NCI-H1436 (cell line): ENCODE measurements around the gene PRSS8.
"Not testable (repeated sequence)": the region's sequence is repeated elsewhere in the genome, so short reads cannot be mapped to it uniquely, and the experiment has no call there.

Source experiments
- DNase-seq: peaks from one replicate; lab custom pipeline; 2025; lab: John Stamatoyannopoulos, UW

Gene PRSS8

DNA sequence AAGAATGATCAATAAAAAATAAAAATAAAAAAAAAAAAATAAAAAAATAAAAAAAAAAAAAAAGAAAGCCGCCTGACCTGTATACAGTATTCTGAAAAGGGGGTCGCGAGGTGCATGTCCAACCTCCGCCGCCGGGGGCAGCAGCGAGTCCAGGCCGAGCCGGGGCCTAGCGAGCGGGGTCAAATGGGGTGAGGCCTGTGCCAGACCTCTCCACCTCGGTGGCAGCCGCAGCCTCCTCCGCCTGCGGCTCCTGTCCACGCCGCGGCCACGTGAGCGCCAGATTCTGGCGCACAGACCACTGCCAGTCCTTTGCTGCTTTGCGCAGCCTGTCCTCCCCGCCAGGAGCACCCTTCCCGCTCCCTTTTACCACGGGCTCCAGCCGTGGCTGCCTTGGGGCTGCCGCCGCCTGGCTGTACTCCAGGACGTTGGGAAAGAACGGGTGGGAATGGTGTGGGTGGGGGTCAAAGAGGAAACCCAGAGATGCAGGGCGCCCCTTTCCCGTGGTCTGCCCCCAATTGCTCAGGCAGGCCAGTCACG lies 29.8 kb downstream of the PRSS8 start:
- DNase-seq, result no peak

GRCh38 chr16:31100876-31101641 lies 34.5 kb downstream of the PRSS8 start:
- not testable (repeated sequence) for DNase-seq

GRCh38 chr16:31099860-31100638 lies 35.5 kb downstream of the PRSS8 start:
- DNase-seq, result no peak

DNA sequence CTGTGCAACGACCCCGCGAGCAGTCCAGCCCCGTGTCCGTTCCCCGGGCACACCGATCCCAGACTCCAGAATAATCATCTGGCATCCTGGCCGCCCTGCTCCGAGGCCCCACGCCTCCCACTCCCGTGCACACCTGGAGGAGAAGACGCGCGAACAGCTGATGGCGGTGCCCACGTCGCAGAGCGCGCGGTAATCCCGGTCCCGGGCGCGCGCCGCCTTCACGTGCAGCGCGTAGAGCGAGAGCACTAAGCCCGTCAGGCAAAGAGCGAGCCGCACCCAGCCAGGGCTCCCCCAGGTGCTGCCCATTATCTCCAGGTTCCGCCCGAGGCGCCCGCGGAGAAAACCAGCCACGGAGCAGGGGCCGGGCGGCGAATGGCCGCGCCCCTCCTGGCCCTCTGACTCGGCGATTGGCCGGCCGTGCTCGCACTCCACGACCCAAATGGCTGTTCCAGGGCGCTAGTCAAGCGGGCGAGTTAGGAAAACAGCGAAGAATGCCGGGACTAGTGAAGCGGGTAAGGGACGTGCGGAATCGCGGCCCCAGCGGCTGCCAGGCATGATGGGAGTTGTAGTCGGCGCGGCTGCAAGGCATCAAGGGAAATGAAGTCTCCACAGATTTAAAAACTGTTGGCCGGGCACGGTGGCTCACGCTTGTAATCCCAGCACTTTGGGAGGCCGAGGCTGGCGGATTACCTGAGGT lies 41.0 kb downstream of the PRSS8 start, which contains the start of gene VKORC1:
Gene VKORC1 (minus strand): TSS at position 374 of the 697 bp plus-strand sequence. CDS start 68 bp downstream, at position 306.
- DNase-seq, result peak; percentile 94

DNA sequence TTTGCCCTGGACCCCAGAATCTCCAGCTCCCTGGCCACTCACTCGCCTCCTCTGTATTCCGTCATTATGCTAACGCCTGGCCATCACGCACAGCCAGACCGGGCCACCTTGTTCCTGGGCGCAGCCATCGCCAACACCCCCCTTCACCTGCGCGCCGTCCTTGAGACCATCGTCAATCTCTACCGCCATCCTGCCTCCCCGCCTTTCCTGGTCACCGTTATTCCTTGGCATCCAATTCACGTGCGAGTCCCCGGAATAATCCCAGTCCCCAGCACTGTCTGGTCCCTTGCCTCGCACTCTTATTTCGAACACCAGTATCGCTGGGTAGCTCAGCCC lies 41.5 kb downstream of the PRSS8 start:
- no peak for DNase-seq

- DNase-seq, result no peak
These were observed 42.3 kb downstream of the PRSS8 start for GRCh38 chr16:31093132-31093703.

DNA sequence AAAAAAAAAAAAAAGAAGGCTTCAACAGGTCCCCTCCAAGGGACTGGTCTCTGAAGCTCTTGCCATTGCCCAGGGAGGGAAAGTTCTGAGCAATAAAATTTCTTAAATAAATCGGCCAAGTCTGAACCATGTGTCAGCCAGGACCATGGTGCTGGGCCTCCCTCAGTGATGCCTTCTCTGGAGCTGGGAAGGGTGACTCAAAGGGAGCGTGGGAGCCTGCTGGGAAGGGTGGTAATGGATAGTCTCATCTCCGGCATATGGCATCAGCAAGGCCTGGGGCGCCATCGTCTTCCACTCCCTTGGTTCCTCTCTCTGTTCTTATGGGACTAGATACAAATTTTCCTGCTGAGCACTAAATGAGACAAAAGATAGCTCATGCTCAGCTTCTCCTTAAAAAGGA lies 43.2 kb downstream of the PRSS8 start:
- no peak for DNase-seq

- DNase-seq, result no peak
These were observed 45.0 kb downstream of the PRSS8 start for GRCh38 chr16:31090540-31090939.

GRCh38 chr16:31089199-31089598 lies 46.3 kb downstream of the PRSS8 start:
- no peak for DNase-seq

DNA sequence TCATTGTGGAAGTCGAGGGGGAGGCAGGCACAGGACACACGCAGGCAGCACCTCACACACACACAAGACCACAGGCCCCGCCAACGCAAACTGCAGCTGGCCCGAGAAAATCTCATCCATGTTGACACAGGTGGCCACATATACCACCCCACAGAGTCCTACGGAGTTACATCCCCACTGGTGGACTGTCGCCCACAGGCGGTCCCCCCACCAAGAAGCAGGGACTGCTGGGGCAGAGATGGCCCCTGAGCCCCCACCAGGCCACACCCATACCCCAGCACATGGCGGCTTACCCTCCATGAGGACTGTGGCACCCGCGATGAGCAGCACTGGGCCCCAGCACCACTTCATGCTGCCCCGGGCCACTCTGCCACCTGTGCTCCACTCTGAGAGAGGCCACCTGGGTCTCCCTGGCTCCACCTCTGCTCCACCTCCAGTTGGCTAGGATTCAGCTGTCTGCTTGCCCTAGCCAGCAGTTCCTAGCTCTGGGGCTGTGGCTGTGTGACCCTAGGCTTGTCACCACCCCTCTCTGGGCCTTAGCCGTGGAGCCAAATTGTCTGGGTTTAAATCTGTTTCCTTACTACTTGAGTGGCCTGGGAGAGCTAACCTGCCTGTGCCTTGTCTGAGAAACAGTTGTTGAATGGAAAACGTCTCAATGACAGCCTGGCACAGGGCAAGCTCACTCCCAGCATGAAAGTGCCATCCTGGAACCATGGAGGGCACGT lies 46.9 kb downstream of the PRSS8 start, which contains the start of gene PRSS53:
Gene PRSS53 (minus strand): TSS at position 485 of the 725 bp plus-strand sequence. CDS start 134 bp downstream, at position 351.
- no peak for DNase-seq

DNA sequence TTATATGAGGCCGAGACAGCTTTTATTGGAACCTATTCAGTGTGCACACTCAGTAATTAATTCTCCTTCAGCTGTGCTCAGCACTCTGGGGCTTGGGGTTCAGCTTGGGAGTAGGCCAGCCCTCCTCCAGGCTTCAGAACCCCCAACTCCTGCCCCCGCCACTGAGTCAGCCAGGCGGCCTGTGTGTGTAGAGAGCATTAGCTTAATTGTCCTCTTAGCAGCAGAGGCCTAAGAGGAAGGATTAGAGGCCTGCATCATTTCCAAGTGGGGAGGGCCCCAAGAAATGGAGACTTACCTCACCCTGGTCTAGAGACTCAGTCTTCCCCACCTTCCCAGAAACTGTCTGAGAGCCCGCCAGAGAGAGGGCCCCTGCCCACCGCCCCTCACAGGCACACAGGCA lies 47.6 kb downstream of the PRSS8 start:
- DNase-seq, result no peak

DNA sequence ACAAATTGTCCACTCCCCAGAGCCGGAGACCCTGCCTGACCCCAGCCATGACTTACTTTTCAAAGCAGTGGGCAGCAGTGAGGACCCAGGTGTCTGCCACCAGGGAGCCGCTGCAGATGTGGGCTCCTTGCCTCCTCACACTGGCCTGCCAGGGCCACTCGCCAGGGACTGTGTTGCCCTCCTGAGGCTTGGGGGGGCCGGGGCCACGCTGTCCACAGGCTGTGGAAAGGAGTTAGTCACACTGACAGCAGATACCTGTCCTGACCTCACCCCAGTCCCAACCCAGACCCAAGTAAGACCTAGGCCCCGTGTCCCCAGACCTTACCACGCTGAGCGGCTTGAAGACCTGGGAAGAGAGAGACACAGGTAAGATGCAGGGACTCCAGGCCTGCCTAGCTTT lies 48.0 kb downstream of the PRSS8 start:
- DNase-seq, result no peak

GRCh38 chr16:31086629-31086906 lies 49.0 kb downstream of the PRSS8 start:
- no peak for DNase-seq

DNA sequence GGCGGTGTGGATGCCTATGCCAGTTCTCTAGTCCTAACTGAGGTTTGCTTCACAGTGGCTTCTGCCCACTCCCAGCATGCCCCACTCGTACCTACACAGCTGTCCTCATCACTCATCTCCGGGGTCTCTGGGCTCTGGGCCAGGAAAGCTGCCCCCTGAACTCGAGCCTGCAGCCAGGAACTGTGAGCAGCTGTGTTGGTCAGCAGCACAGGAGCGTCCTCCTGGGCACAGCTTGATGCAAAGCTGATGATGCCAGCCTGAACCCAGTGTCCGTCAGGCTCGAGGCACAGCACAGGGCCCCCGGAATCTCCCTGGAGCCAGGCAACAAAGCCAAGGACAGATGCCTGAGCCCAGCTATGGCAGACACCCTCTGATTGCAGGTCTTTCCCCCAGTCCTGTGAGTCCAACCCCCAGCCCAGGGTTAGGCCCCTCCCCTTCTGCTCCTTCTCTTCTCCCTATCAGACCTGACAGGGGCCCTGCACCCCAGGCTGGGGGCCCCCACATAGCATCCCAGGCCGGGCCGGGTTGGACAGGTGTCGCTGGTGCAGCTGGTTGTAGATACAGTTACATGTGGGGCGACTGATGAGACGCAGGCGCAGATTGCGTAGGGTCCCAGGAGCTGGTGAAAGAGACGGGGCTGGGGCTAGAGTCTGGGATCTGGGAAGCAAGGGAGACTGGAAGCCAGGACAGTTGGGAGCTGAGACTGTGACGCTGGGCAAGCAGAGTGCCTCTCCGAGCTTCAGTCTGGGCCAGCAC lies 49.5 kb downstream of the PRSS8 start:
- no peak for DNase-seq

DNA sequence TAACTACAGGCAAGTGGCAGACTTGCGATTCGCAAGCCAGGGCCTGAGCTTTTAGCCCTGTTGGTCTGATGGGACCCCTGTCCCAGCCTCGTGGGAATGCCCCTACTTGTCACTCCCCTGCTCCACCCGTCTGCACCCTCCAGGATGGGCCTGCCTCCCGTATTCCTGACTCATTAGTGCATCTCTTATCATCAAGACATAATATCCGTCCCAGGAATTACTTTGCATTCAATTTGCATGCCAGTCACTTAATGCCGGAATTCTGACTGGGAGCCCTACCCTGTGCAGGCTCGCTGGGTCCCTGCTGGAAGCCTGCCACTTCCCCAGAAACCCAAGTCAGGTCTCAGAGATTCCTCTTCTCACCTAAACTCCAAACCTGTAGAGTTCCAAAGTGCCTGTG lies 50.1 kb downstream of the PRSS8 start:
- DNase-seq, result no peak

GRCh38 chr16:31084584-31085302 lies 50.8 kb downstream of the PRSS8 start:
- no peak for DNase-seq

GRCh38 chr16:31083981-31084380 lies 51.5 kb downstream of the PRSS8 start:
- no peak for DNase-seq

DNA sequence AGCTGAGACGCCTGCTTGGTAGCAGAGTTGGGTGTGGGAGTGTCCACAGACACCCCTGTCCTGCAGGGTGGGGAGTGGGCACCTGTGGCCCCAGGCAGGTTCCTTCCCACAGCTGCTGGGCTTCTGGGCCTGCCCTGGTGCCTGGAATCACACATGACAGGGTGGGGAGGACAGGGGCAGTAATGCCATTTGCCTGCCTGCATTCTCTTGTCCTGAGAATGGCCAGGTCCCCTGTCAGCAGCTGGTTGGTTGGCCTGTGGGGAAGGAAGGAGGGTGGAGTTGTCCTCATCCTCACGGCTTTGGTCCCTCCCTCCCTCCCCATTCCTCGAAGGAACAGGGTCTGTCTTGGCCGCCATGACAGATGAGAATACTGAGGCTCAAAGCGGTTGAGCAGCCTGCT lies 52.0 kb downstream of the PRSS8 start:
- DNase-seq, result no peak

GRCh38 chr16:31083081-31083480 lies 52.4 kb downstream of the PRSS8 start:
- DNase-seq, result no peak

- DNase-seq, result no peak
These were observed 53.0 kb downstream of the PRSS8 start for GRCh38 chr16:31082368-31083045.
